HEK293 (cell line): ENCODE results near the gene RNF135.
"Not testable (repeated sequence)": the region's sequence is repeated elsewhere in the genome, so short reads cannot be mapped to it uniquely, and the experiment has no call there.

Experiments used
- CTCF ChIA-PET: fragments of 350-600 bp; formaldehyde crosslinking; extraction: SDS; loops from one replicate; lab custom pipeline; 2021; ENCODE audit warnings: antibody characterized with exemption; lab: Yijun Ruan, JAX
- POLR2A ChIA-PET: fragments of 300-600 bp; formaldehyde crosslinking; extraction: SDS; loops from one replicate; lab custom pipeline; 2020; ENCODE audit warnings: antibody characterized with exemption, inconsistent platforms; lab: Yijun Ruan, JAX
- H3K27ac ChIP-seq: fragments of 200-500 bp; sonication (Bioruptor generic); 2 replicates; pipeline ENCODE4 v1.5.1; 2014; ENCODE audit warnings: low read depth, low read length, control low read depth, inconsistent platforms; ENCODE audit errors: extremely low read depth
- H3K36me3 ChIP-seq, 2 experiments: fragments of 200-500 bp in 1 of 2; sonication (Bioruptor generic) in 1 of 2; 1 replicate in 1 of 2; 2 replicates in 1 of 2; pipeline ENCODE4 v1.5.1; 2014 to 2017; ENCODE audit warnings: inconsistent platforms in 2 of 2, low read length in 2 of 2; ENCODE audit not compliant: control insufficient read depth in 2 of 2, insufficient read depth in 1 of 2
- H3K4me1 ChIP-seq: fragments of 200-500 bp; sonication (Bioruptor generic); 2 replicates; pipeline ENCODE4 v1.5.1; 2014; ENCODE audit warnings: mild to moderate bottlenecking, low read length, inconsistent platforms; ENCODE audit not compliant: control insufficient read depth, insufficient read depth
- H3K4me3 ChIP-seq: 2 replicates; pipeline ENCODE4 v1.5.1; 2011; ENCODE audit warnings: low read depth, mild to moderate bottlenecking, control low read depth, low read length, moderate library complexity
- H3K9me3 ChIP-seq: fragments of 200-500 bp; sonication (Bioruptor generic); 2 replicates; pipeline ENCODE4 v1.5.1; 2014; ENCODE audit warnings: low read depth, low read length, inconsistent platforms; ENCODE audit not compliant: control insufficient read depth, insufficient read depth
- GLIS1 ChIP-seq: fragments of 450-650 bp; formaldehyde crosslinking; IDR thresholded peaks from 2 replicates; pipeline ENCODE4 v1.5.1; 2016; ENCODE audit warnings: missing biosample characterization, missing genetic modification characterization
- IKZF3 ChIP-seq: fragments of 450-650 bp; IDR thresholded peaks from 2 replicates; pipeline ENCODE4 v1.5.0; 2018; ENCODE audit warnings: missing biosample characterization, mild to moderate bottlenecking, missing genetic modification characterization, moderate library complexity
- MZF1 ChIP-seq: fragments of 450-650 bp; formaldehyde crosslinking; IDR thresholded peaks from 2 replicates; pipeline ENCODE4 v1.5.1; 2017; ENCODE audit warnings: missing biosample characterization, missing genetic modification characterization, borderline replicate concordance
- PRDM10 ChIP-seq: fragments of 450-650 bp; formaldehyde crosslinking; IDR thresholded peaks from 2 replicates; pipeline ENCODE4 v1.5.1; 2016; ENCODE audit warnings: missing biosample characterization, missing genetic modification characterization
- WT1 ChIP-seq: fragments of 450-650 bp; formaldehyde crosslinking; IDR thresholded peaks from 2 replicates; pipeline ENCODE4 v1.5.1; 2016; ENCODE audit warnings: missing biosample characterization, missing genetic modification characterization
- ZBTB11 ChIP-seq: fragments of 450-650 bp; formaldehyde crosslinking; conservative IDR thresholded peaks from 2 replicates; pipeline ENCODE4 v1.5.1; 2016; ENCODE audit warnings: low read depth, missing biosample characterization, missing genetic modification characterization
- ZBTB17 ChIP-seq: fragments of 450-650 bp; formaldehyde crosslinking; IDR thresholded peaks from 2 replicates; pipeline ENCODE4 v1.5.1; 2016; ENCODE audit warnings: missing biosample characterization, missing genetic modification characterization
- ZIC2 ChIP-seq: fragments of 450-650 bp; formaldehyde crosslinking; IDR thresholded peaks from 2 replicates; pipeline ENCODE4 v1.5.1; 2016; ENCODE audit warnings: missing biosample characterization, missing genetic modification characterization
- ZNF335 ChIP-seq: fragments of 450-650 bp; formaldehyde crosslinking; conservative IDR thresholded peaks from 2 replicates; pipeline ENCODE4 v1.5.1; 2016; ENCODE audit warnings: missing biosample characterization, missing genetic modification characterization
- ZNF513 ChIP-seq: fragments of 450-650 bp; IDR thresholded peaks from 2 replicates; pipeline ENCODE4 v1.5.1; 2018; ENCODE audit warnings: missing biosample characterization, missing genetic modification characterization
- ZNF558 ChIP-seq: fragments of 450-650 bp; formaldehyde crosslinking; IDR thresholded peaks from 2 replicates; pipeline ENCODE4 v1.5.1; 2016; ENCODE audit warnings: missing biosample characterization, missing genetic modification characterization
- ZNF654 ChIP-seq: fragments of 450-650 bp; formaldehyde crosslinking; IDR thresholded peaks from 2 replicates; pipeline ENCODE4 v1.5.1; 2016; ENCODE audit warnings: low read depth, missing biosample characterization, missing genetic modification characterization
- ZNF830 ChIP-seq: fragments of 450-650 bp; IDR thresholded peaks from 2 replicates; pipeline ENCODE4 v1.5.0; 2018; ENCODE audit warnings: missing biosample characterization, missing genetic modification characterization, low read depth, mild to moderate bottlenecking, moderate library complexity

The RNF135 gene

GRCh38 chr17:31009042-31009702 is 38.3 kb downstream of the RNF135 start (continued):
- TF ChIP-seq PRDM10 (tag by site-specific recombination) (peak; percentile 93), ZNF513 (tag by site-specific recombination) (0 out of 2 replicates have a peak, but pooled peaks have one; percentile 19), ZNF335 (tag by site-specific recombination) (peak; percentile 29; the same call in 1 of the 2 replicates), ZBTB11 (tag by site-specific recombination) (peak; percentile 83)

GRCh38 chr17:31010014-31010413 is 39.2 kb downstream of the RNF135 start:
- CTCF ChIA-PET, H3K9me3 ChIP-seq, H3K36me3 ChIP-seq, H3K4me1 ChIP-seq: not testable (repeated sequence)
- Histone ChIP-seq H3K27ac (peak overlapping the region; percentile 53; the same call in 1 of the 2 replicates), H3K4me3 (peak overlapping the region; percentile 29)
- POLR2A ChIA-PET = interaction anchor here (1.2 kb wide), 2 partner anchors 85 to 146 kb away, joined by 3 to 4 read pairs; partner anchors contain the start of gene NF1
- TF ChIP-seq ZBTB17 (peak; percentile 62), IKZF3 (peak; percentile 79)

- no peaks in the 10 kb centered on the region for H3K36me3 ChIP-seq
- no peaks in the 10 kb centered on the region for H3K9me3 ChIP-seq
- no peak overlapping the region for H3K27ac ChIP-seq
- no peak overlapping the region for H3K4me3 ChIP-seq
- ChIA-PET CTCF (interaction anchor here (0.6 to 2.7 kb wide), 5 partner anchors 31 to 1580 kb away, joined by 3 to 24 read pairs (median 3); no protein-coding TSS in a partner anchor), POLR2A (no interaction called here)
- no peaks in the 10 kb centered on the region for H3K4me1 ChIP-seq
- TF ChIP-seq WT1 = no peak
- TF ChIP-seq ZNF558 (tag by site-specific recombination) = peak; percentile 98
These were observed 43.0 kb downstream of the RNF135 start for GRCh38 chr17:31013844-31014243.

GRCh38 chr17:31015639-31016038 is 44.8 kb downstream of the RNF135 start:
- no peak overlapping the region for H3K27ac ChIP-seq
- TF ChIP-seq ZNF830 (tag by site-specific recombination) (no peak), ZBTB17 (0 out of 2 replicates have a peak, but pooled peaks have one; percentile 19), MZF1 (tag by site-specific recombination) (peak; percentile 35; the same call in 1 of the 2 replicates), ZNF654 (tag by site-specific recombination) (peak; percentile 60), GLIS1 (tag by site-specific recombination) (peak; percentile 71), ZIC2 (peak; percentile 52), ZBTB11 (tag by site-specific recombination) (no peak)
- TF ChIP-seq, all 188 proteins: peak for 5
- no peaks in the 10 kb centered on the region for H3K4me1 ChIP-seq
- no peak overlapping the region for H3K4me3 ChIP-seq
- H3K36me3 ChIP-seq = no peaks in the 10 kb centered on the region
- ChIA-PET CTCF (interaction anchor here (0.7 to 1.9 kb wide), 7 partner anchors 14 to 357 kb away, joined by 3 to 11 read pairs (median 4); no protein-coding TSS in a partner anchor), POLR2A (no interaction called here)
- no peaks in the 10 kb centered on the region for H3K9me3 ChIP-seq
